GM19395 (cell line): ENCODE results near the gene CDK14.
"Not testable (repeated sequence)": the region's sequence is repeated elsewhere in the genome, so short reads cannot be mapped to it uniquely, and the experiment has no call there.

ENCODE experiments used
- ATAC-seq: cut with Tn5 transposase; IDR thresholded peaks from one replicate; pipeline ENCODE4 v1.9.1; 2021; ENCODE audit warnings: mild to moderate bottlenecking, moderate library complexity; ENCODE audit not compliant: unreplicated experiment

CDK14 gene

DNA sequence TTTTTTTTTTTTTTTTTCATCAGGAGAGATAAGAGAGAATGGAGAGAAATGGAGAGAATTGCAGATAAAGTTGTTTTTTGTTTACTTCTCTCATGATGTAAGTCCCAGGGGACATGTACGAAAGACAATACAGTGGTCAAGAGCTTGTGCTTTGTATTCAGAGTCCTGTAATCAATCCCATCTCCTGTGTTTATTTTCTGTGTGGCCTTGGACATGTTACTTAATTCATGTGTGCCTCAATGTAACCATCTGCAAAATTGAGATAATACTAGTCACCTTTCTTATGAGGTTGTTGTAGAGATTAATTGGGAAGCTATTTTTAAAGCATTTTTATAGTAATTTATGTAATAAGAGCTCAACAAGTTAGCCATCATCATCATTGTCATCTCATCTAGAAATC lies 117.5 kb downstream of the CDK14 start:
- ATAC-seq, result no peak

GRCh38 chr7:90715067-90715466 lies 118.9 kb downstream of the CDK14 start:
- ATAC-seq, result peak; percentile 71

GRCh38 chr7:90717296-90718060 lies 121.4 kb downstream of the CDK14 start:
- ATAC-seq, result no peak

DNA sequence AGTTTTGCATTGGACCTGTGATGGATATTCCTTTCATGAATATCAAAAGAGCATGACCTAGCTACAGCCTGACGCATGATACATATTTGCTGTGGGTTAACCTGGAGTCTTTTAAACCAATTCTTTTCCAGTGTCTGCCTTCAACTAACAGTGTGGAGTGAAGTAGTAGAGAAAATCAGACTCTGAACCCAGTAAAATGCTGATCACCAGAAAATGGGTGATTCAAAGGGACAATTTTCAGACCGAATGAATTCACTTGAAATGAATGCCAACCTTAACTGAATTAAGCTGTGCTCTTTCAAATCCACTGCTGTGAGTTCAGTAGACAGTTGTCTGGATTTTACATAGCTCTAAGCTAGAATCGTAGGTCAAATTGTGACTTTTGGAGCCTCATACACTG lies 123.0 kb downstream of the CDK14 start:
- no peak for ATAC-seq

DNA sequence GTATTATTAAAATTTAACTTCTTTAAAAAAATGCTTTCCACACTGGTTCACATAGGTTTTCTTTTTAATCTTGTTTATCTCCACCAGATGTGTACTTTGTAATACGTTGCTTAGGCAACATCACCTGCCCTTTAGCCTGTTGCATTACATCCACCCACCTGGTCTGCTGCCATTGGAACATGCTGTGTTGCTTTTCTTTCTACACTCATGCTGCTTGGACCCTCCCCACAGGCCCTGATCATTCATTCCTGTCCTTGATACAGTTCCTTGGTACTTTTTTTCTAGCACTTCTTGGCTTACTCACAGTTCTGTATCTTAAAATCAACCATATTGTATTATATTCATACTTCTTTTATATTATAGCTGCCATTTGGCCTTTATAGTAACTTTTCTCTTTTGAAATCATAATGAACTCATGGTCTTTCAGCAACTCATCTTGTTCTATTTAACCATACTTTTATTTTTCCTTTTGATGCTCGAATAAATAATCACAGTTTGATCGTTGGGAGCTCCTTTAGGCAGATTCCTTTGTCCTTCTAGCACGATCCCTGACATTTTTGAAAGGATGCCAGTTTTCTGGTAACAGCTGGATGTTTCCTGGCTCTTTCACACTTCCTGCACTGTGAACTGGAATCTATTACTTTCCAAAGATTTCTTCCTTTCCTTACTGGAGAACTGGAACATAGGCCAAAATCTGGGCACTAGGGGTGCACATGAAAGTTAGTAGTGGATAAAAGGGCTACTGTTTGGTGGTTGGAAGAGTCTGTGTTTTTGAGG lies 125.1 kb downstream of the CDK14 start:
- ATAC-seq, result no peak

DNA sequence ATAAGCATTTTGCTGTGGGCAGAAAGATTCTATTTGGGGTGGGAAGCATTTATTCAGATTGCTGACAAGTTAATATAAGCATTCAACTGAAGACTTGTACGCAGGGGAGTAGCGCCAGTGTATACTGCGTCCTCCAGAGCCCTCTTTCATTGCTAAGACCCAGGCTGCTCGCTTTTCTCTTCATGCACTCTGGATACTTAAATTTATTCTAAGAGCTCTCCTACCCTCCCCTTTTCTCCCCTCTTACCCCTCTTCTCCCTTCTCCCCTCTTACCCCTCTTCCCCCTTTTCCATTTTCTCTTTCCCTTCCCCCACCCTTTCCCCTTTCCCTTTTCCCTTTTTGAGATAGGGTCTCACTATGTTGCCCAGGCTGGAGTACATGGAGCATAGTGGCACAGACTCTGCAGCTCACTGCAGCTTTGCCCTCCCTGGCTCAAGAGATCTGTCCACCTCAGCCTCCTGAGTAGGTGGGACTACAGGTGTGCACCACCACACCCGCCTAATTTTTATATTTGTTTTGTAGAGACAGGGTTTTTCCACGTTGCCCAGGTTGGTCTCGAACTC lies 125.8 kb downstream of the CDK14 start:
- ATAC-seq, result no peak

GRCh38 chr7:90723233-90723632 lies 127.1 kb downstream of the CDK14 start:
- no peak for ATAC-seq

GRCh38 chr7:90723866-90724265 lies 127.7 kb downstream of the CDK14 start:
- ATAC-seq, result no peak

DNA sequence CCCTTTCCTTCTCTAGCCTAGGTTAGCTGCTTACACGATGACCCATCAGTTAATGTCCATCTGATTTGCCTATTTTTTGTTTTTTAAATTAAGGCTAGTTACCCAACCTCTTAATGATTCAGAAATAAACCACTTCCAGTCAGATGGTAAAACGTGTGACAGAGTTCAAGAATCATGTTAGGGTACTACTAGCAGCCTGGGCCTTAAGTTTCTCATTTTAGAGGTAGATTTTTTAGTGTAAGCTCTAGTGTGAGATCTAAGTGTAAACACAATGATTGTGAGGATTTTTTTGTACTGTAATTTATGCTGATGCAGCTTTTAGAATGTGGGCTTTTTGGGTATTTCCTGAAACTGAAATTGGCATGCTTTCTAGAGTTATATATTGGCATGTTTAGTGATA lies 130.0 kb downstream of the CDK14 start:
- no peak for ATAC-seq

DNA sequence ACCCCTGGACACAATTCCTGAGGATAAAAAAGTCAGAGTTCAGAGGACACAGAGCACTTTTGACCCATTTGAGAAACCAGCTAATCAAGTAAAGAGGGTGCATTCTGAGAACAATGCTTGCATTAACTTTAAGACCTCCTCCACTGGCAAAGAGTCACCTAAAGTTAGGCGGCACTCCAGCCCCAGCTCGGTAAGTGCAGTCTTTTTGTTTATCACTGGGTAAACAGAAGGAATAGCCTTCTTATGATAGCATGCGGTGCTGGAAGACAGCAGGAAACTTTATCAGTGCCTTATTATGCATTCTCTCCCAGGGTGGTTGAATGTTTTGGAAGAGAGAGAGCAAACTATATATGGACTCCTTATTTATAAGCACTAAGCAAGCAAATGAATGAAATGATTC lies 130.5 kb downstream of the CDK14 start:
- no peak for ATAC-seq

DNA sequence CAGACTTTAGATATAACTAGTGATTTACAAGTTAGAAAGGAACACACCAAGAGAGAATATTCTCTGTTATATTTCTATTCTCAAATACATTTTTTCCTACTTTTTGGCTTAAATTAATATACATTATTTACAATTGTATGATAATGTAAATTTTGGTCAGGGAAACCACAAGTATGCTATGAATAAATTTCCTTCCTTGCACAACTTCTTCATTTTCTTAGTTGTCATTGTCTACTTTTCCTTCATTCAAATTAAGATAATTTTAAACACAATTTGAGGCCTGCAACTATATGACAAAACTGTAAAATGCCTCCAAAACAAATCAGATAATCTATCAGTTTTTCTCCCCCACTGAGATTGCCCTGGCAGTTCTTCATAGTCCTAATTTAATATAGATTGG lies 131.3 kb downstream of the CDK14 start:
- ATAC-seq, result no peak

- ATAC-seq, result peak; percentile 55
Measured at GRCh38 chr7:90728568-90728967, 132.4 kb downstream of the CDK14 start.

DNA sequence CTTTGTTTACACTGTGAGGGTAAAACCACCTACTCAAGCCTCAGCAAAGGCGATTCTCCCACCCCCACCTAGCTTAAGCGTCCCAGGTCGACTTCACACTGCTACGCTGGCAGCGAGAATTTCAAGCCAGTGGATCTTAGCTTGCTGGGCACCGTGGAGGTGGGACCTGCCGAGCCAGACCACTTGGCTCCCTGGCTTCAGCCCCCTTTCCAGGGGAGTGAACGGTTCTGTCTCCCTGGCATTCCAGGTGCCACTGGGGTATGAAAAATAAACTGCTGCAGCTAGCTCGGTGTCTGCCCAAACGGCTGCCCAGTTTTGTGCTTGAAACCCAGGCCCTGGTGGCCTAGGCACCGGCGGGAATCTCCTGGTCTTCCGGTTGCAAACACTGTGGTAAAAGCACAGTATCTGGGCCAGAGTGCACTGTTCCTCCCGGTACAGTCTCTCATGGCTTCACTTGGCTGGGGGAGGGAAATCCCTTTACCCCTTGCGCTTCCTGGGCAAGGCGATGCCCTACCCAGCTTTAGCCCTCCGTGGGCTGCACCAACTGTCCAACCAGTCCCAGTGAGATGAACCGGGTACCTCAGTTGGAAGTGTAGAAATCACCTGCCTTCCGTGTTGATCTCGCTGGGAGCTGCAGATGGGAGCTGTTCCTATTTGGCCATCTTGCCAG lies 139.6 kb downstream of the CDK14 start:
- not testable (repeated sequence) for ATAC-seq

DNA sequence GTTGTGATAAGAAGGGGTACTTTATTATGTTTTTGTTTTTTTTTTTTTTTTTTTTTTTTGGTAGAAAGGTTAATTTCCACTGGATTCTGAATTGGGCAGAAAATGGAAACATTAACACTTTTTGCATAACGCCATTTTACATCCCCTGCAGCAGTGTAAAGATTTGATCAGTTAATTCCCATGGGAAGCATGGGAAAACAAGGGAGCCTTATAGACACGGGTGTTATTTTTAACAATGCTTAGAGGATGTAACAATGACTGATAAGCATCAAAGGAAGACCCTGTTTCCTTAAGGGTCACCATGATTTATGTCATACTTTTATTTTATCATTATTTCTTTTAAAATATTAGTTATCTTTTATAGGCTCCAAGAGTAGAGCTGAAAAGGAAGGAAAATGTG lies 140.2 kb downstream of the CDK14 start:
- no peak for ATAC-seq

- ATAC-seq, result peak; percentile 94
Measured at GRCh38 chr7:90736968-90737939, 141.1 kb downstream of the CDK14 start.

- no peak for ATAC-seq
Measured at GRCh38 chr7:90738249-90738648, 142.1 kb downstream of the CDK14 start.

DNA sequence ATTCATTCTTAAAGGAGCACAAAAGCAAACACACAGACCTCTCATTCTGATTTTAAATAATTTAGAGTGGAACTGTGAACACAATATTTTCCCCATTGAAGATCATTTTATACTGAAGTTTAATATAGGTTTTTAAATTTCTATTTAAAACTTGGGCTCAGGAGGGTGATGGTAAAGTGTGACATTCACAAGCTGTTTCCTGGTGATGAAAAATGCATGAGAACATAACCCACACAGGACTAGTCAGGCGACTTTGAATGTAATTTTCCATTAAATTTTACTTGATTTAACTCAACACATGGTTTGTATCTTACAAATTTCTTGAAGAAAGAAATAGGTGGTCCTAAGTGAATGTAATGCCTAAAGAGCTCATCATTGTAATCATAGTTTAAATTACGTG lies 143.6 kb downstream of the CDK14 start:
- ATAC-seq, result no peak

GRCh38 chr7:90740386-90740785 lies 144.3 kb downstream of the CDK14 start:
- ATAC-seq, result no peak

DNA sequence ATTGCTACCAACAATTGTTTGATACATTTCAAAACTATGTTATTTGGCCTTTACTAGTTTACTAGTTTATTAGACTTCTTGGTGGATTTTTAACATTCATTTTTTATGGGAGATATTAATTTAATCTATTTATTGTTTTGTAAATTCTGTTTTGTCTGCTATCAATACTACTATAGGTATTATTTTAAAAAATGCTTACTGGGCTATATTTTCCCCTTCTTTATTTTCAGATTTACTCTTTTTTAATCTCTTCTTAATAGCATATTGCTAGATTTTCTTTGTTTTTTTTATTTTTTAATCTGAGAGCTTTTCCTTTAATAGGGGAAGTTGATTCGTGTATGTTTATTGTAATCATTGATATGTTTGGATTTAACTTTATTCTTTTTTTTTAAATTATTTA lies 147.5 kb downstream of the CDK14 start:
- ATAC-seq, result no peak

- no peak for ATAC-seq
Measured at GRCh38 chr7:90747516-90747915, 151.4 kb downstream of the CDK14 start.
